Subcutaneous adipose tissue (tissue), 4 donors: ENCODE data around the gene MFAP3L. TPM values are rescaled to one million over a fixed set of nuclear protein-coding genes. Genes with fewer than 3 reads are reported as not detected.

ENCODE experiments used
- total RNA-seq, 4 donors: library from RNA; depleted of rRNA; stranded (reverse); fragments of >200 nt; gene quantifications; one replicate each; pipeline ENCODE4 v1.1.0, GENCODE V29; 2016
- TF ChIP-seq, protein P1 (sequence below): fragments of 450-650 bp; IDR thresholded peaks from one replicate; pipeline ENCODE4 v1.5.1; 2016; ENCODE audit warnings: low read depth, mild to moderate bottlenecking, control low read depth, antibody characterized with exemption, moderate library complexity

MFAP3L gene
- total RNA-seq, 4 donors from 2014 or later = 1.9 to 10.1 (median 3.3) TPM

- TF ChIP-seq, protein P1, sequence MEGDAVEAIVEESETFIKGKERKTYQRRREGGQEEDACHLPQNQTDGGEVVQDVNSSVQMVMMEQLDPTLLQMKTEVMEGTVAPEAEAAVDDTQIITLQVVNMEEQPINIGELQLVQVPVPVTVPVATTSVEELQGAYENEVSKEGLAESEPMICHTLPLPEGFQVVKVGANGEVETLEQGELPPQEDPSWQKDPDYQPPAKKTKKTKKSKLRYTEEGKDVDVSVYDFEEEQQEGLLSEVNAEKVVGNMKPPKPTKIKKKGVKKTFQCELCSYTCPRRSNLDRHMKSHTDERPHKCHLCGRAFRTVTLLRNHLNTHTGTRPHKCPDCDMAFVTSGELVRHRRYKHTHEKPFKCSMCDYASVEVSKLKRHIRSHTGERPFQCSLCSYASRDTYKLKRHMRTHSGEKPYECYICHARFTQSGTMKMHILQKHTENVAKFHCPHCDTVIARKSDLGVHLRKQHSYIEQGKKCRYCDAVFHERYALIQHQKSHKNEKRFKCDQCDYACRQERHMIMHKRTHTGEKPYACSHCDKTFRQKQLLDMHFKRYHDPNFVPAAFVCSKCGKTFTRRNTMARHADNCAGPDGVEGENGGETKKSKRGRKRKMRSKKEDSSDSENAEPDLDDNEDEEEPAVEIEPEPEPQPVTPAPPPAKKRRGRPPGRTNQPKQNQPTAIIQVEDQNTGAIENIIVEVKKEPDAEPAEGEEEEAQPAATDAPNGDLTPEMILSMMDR = no peak
These were observed 25.2 kb upstream of the MFAP3L start for GRCh38 chr4:170051402-170051801.

DNA sequence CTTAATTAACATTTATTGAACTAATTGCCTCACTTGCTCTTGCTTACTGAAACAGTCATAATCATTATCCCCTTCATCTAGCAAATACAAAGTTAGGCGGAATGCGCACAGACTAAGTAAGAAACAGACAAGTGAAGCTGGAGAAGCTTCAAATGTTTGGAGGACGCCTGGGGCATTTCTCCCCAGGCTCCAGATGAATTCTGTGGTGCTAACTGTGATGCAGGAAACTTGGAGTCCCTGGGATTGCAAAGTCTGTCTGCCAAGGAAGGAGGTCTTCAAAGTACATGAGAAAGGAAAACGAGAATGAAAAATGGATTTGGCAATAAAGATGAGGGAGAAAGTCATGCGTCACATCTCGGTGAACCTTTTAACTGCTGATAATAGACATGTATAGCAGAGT is 23.6 kb upstream of the MFAP3L start:
- TF ChIP-seq, protein P1 = no peak

DNA sequence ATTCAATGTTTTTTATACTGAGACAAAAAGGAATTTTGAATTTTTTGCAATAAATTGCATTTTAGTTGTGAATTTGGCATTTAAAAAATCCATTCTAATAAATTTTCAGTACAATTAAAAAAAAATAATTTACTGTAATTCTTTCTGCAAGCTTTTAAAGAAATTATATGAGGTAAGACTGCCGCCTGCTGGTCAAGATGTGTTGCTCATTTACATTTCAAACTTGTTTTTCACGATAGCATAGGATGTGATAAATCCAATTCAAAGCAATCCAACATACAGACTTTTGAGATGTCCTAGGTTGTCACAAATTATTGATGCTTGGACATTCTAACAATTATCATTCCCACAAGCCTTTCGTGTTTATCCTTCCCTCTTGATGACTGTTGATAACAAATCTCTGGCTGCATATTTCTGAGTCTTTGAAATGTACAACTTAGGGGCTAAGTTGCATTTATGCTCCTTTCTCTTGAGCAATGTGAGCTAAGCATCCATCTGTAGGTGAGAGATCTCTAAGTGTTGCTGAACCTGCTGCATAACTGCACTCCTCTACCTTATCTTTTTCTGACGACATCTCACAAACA is 21.7 kb upstream of the MFAP3L start:
- TF ChIP-seq, protein P1 = no peak

GRCh38 chr4:170040031-170040680 is 14.0 kb upstream of the MFAP3L start:
- TF ChIP-seq, protein P1 = no peak

DNA sequence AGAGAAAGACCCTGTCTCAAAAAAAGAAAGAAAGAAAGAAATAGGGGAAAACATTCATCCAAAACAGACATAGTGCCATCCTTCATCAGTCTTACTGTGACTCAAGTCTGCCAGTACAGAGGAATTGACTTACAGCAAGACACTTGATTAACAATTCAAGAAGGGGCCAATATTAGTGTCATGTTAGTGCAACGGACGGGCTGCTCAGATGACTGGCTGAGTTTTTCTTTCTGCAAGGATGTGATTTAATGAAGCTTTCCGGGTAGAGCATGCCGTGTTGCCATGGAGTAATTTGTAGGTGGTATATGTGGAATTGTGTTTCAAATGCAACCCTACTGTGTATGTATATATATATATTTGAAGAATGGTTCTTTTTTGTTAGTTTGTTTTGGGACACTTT is 12.6 kb upstream of the MFAP3L start:
- TF ChIP-seq, protein P1 = no peak

DNA sequence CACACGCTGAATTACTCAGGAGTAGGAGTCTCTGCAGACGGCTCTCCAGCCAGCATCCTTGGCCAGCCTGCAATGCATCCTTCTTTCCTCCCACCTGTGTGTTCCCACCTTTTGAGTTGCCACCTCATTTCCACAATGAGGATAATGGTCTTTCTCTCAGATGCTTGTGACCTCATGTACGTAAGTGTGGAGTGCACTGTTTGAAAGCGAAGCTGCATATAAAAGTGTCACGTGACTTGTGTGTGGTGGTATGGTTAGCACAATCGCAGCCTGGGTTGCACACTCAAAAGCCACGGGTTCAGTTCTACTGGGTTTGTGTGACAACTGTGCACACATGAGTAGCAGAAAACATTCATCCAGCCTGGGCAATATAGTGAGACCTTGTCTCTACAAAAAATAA is 12.0 kb upstream of the MFAP3L start:
- TF ChIP-seq, protein P1 = no peak

DNA sequence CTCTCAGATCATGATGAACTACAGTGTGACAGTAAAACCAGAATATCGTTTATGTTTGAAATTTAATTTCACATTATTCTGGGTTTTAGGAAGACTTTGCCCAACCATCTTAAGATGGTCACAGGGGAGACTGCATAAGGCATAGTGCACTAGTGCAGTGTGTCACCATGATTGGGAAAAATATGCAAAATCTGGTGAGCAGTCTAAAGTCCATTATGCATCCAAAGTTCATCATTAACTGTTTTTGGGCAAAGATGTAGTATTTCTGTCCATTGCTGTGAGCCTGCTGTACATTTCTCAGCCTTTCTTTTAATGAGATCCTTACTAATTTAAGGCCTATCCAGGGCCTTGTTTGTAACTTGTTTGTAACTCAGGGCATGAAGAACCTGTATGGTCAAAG is 11.3 kb upstream of the MFAP3L start:
- TF ChIP-seq, protein P1 = no peak
